GM19238 (cell line): ENCODE measurements around the gene HDGFL2.

Experiments used
- DNase-seq: peaks from one replicate; pipeline ENCODE4 v3.0.0; 2011; ENCODE audit warnings: low spot score; ENCODE audit not compliant: insufficient read length

The HDGFL2 gene

GRCh38 chr19:4464815-4465581, 7.1 kb upstream of the HDGFL2 start:
- no peak for DNase-seq

GRCh38 chr19:4467835-4468234, 4.3 kb upstream of the HDGFL2 start:
- DNase-seq = no peak

GRCh38 chr19:4471403-4472173, 509 bp upstream of the HDGFL2 start:
- DNase-seq = peak; percentile 98

GRCh38 chr19:4473011-4473762, 1.1 kb downstream of the HDGFL2 start:
- DNase-seq = no peak

GRCh38 chr19:4473763-4474513, 1.8 kb downstream of the HDGFL2 start:
- no peak for DNase-seq

GRCh38 chr19:4474514-4475022, 2.5 kb downstream of the HDGFL2 start:
- DNase-seq = peak; percentile 78

- no peak for DNase-seq
These were observed 5.1 kb downstream of the HDGFL2 start for GRCh38 chr19:4477034-4477801.

GRCh38 chr19:4482721-4483364, 10.7 kb downstream of the HDGFL2 start:
- no peak for DNase-seq

- DNase-seq = no peak
These were observed 11.3 kb downstream of the HDGFL2 start for GRCh38 chr19:4483385-4483784.

- DNase-seq = no peak
These were observed 15.5 kb downstream of the HDGFL2 start for GRCh38 chr19:4487572-4487971.

- no peak for DNase-seq
These were observed 16.4 kb downstream of the HDGFL2 start for GRCh38 chr19:4488496-4488895.

GRCh38 chr19:4491446-4491845, 19.3 kb downstream of the HDGFL2 start:
- no peak for DNase-seq

GRCh38 chr19:4492337-4493103, 20.4 kb downstream of the HDGFL2 start:
- no peak for DNase-seq

- no peak for DNase-seq
These were observed 21.2 kb downstream of the HDGFL2 start for GRCh38 chr19:4493104-4493928.

GRCh38 chr19:4493929-4494690, 22.0 kb downstream of the HDGFL2 start:
- DNase-seq = no peak

GRCh38 chr19:4494691-4495064, 22.6 kb downstream of the HDGFL2 start:
- DNase-seq = no peak

GRCh38 chr19:4495471-4495870, 23.4 kb downstream of the HDGFL2 start:
- DNase-seq = no peak
